PC-3 (cell line): ENCODE measurements around the gene PNLIPRP2.

Experiments used
- CTCF ChIP-seq: fragments of 300-600 bp; sonication (generic); conservative IDR thresholded peaks from 2 replicates; pipeline ENCODE4 v1.5.1; 2017; ENCODE audit warnings: antibody characterized with exemption, low read depth, mild to moderate bottlenecking, low read length
- EZH2phosphoT487 ChIP-seq: fragments of 300-600 bp; sonication (generic); IDR thresholded peaks from 2 replicates; pipeline ENCODE4 v1.6.1; 2018; ENCODE audit warnings: mild to moderate bottlenecking, antibody characterized with exemption, low read length, borderline replicate concordance

- TF ChIP-seq CTCF (no peak), EZH2phosphoT487 (no peak)
Observed at GRCh38 chr10:116683821-116684220, 63.1 kb downstream of the PNLIPRP2 start.
